Uterus (tissue), 4 donors: ENCODE data around the gene GRIK3. TPM values are rescaled to one million over a fixed set of nuclear protein-coding genes. Genes with fewer than 3 reads are reported as not detected.

Experiments
- DNase-seq, 2 donors: peaks; one replicate each; pipeline ENCODE4 v3.0.0-alpha.2; 2019 to 2020
- H3K27ac ChIP-seq, 2 donors: fragments of 200-600 bp; sonication (generic); 1 replicate in 1 of 2; 2 replicates in 1 of 2; pipeline ENCODE4 v1.5.1; 2016 to 2018
- H3K27me3 ChIP-seq, 2 donors: fragments of 200-600 bp; sonication (generic); one replicate each; pipeline ENCODE4 v1.5.1; 2018 to 2019; ENCODE audit warnings: control low read depth in 1 of 2
- H3K36me3 ChIP-seq, 2 donors: fragments of 200-600 bp; sonication (generic); one replicate each; pipeline ENCODE4 v1.5.1; 2019; ENCODE audit warnings: control low read depth in 1 of 2
- H3K4me1 ChIP-seq, 2 donors: fragments of 200-600 bp; sonication (generic); one replicate each; pipeline ENCODE4 v1.5.1; 2018 to 2019; ENCODE audit warnings: control low read depth in 1 of 2
- H3K4me3 ChIP-seq, 2 donors: fragments of 200-600 bp; sonication (generic); 1 replicate in 1 of 2; 2 replicates in 1 of 2; pipeline ENCODE4 v1.5.1; 2018 to 2019; ENCODE audit warnings: mild to moderate bottlenecking in 1 of 2
- H3K9me3 ChIP-seq, 2 donors: fragments of 200-600 bp; sonication (generic); one replicate each; pipeline ENCODE4 v1.5.1; 2019; ENCODE audit warnings: control low read depth in 1 of 2
- POLR2A ChIP-seq, 2 donors: fragments of 450-650 bp; IDR thresholded peaks; one replicate each; pipeline ENCODE4 v1.6.1; 2016; ENCODE audit warnings: antibody characterized with exemption in 2 of 2, mild to moderate bottlenecking in 1 of 2, moderate library complexity in 1 of 2
- intact Hi-C: fragments of 100-400 bp; cut with DNase I; formaldehyde crosslinking; loops from one replicate; pipeline ENCODE4 v1.15.1; 2023; ENCODE audit warnings: low total_unique reads
- total RNA-seq, 4 donors: library from RNA; depleted of rRNA in 3 of 4; stranded (reverse); fragments of >200 nt in 3 of 4; gene quantifications; one replicate each; pipeline versions ENCODE4 v1.1.0 to v1.2.4, GENCODE V29; 2014 to 2023
- TF ChIP-seq, protein P1 (sequence below), 4 experiments: fragments of 200-600 bp in 2 of 4; fragments of 450-650 bp in 2 of 4; sonication (generic) in 2 of 4; IDR thresholded peaks; one replicate each; pipeline ENCODE4 v1.5.1; 2016 to 2019; ENCODE audit warnings: antibody characterized with exemption in 4 of 4, mild to moderate bottlenecking in 2 of 4, moderate library complexity in 1 of 4
- donor health status: DM: yes; HTN: yes; CAD: no.

Gene GRIK3
- total RNA-seq, 4 donors from 2014 or later: 0.52 to 1.6 TPM; not detected in 2

DNA sequence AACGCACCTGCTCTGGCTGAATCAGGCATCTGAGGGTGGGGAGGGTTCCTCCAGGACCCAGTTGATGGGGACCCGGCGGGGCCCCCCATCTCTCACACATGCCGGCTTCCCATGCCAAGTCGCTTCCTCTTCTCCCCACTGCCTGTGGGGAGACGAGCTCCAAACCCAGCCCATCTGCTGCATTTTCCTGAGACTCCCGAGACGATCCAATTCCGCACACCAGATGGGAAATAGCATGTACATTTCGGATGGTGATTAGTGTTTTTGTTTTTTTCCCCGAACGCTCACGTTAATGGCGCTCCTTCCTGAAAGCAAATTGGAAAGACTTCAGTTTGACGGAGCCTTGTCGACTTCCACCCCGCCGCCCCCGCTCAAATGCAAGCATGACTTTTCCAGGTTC, 13.2 kb upstream of the GRIK3 start:
- no peak for TF ChIP-seq POLR2A (IDR thresholded peaks at IDR 0.05)
- TF ChIP-seq, protein P1, sequence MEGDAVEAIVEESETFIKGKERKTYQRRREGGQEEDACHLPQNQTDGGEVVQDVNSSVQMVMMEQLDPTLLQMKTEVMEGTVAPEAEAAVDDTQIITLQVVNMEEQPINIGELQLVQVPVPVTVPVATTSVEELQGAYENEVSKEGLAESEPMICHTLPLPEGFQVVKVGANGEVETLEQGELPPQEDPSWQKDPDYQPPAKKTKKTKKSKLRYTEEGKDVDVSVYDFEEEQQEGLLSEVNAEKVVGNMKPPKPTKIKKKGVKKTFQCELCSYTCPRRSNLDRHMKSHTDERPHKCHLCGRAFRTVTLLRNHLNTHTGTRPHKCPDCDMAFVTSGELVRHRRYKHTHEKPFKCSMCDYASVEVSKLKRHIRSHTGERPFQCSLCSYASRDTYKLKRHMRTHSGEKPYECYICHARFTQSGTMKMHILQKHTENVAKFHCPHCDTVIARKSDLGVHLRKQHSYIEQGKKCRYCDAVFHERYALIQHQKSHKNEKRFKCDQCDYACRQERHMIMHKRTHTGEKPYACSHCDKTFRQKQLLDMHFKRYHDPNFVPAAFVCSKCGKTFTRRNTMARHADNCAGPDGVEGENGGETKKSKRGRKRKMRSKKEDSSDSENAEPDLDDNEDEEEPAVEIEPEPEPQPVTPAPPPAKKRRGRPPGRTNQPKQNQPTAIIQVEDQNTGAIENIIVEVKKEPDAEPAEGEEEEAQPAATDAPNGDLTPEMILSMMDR (IDR thresholded peaks at IDR 0.05): no peak
- no peaks in the 10 kb centered on the region for H3K9me3 ChIP-seq
- no peak overlapping the region for H3K4me3 ChIP-seq
- H3K36me3 ChIP-seq: no peaks in the 10 kb centered on the region
- H3K4me1 ChIP-seq: no peaks in the 10 kb centered on the region
- no peaks in the 10 kb centered on the region for H3K27me3 ChIP-seq
- no peak overlapping the region for H3K27ac ChIP-seq
- intact Hi-C loops: no loop called here
- no peak for DNase-seq

DNA sequence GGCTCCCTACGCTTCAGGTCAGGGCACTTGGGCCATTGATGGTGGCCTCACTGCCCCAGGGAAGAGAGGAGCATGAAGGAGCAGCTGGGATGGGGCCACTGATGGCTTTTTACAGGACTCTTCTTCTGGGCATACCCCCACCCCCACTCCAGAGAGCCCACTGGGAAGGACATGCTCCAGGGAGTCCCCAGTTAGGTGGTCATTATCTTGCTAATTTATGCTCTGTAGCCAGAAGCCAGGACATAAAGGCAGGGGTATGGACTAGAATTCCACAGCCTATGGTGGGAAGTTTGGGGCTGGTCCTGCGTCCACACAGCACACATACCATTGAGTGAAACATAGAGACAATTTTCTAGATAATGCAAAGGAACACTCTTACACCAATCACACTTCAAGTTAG, 8.8 kb upstream of the GRIK3 start:
- intact Hi-C loops: no loop called here
- Histone ChIP-seq H3K27ac (no peak overlapping the region), H3K4me1 (no peaks in the 10 kb centered on the region), H3K9me3 (no peaks in the 10 kb centered on the region), H3K36me3 (no peaks in the 10 kb centered on the region), H3K27me3 (peaks cover 0 to 14% of the 10 kb centered on the region in 2 donors), H3K4me3 (no peak overlapping the region)
- no peak for TF ChIP-seq POLR2A (IDR thresholded peaks at IDR 0.05)
- TF ChIP-seq, protein P1 (IDR thresholded peaks at IDR 0.05): no peak
- DNase-seq: no peak

DNA sequence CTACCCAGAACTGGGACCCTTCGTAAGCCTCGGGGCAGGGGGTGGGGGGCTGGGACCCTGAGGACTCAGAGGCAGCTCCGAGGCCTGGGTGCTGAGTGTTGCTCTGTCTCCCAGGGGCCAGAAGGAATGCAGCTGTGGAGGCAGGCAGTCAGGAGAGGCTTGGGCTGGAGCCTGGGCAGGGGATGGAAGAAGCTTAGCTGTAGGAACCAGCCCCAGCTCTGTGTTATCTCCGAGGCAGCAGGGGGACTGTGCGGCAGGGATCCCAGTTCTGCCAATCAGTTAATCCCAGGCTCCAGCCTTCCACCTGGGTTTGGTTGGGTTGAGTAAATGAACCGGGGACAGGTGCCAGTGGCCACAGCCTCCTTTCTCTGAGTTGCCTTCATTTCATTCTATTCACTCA, 8.2 kb upstream of the GRIK3 start:
- intact Hi-C loops: no loop called here
- Histone ChIP-seq H3K9me3 (no peaks in the 10 kb centered on the region), H3K4me1 (no peaks in the 10 kb centered on the region), H3K27me3 (peaks cover 0 to 20% of the 10 kb centered on the region in 2 donors), H3K36me3 (no peaks in the 10 kb centered on the region), H3K4me3 (no peak overlapping the region), H3K27ac (no peak overlapping the region)
- no peak for DNase-seq
- TF ChIP-seq, protein P1 (IDR thresholded peaks at IDR 0.05): no peak
- no peak for TF ChIP-seq POLR2A (IDR thresholded peaks at IDR 0.05)

DNA sequence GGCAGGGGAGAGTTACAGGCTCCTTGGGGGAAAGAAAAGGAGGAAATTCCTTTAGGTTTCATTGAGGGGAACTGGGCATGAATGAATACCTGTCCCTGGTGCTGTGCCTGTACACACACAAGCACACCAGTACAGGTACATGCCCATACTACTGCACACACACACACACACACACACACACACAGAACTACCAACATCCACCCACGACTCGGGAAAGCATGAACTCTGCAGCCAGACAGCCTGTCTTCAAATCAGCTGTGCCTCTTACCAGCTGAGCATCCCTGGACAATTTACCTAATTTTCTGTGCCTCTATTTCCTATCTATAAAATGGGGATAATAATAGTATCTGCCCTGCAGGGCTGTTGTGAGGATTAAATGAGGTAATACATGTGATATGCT, 7.2 kb upstream of the GRIK3 start:
- Histone ChIP-seq H3K27ac (no peak overlapping the region), H3K4me1 (no peaks in the 10 kb centered on the region), H3K9me3 (no peaks in the 10 kb centered on the region), H3K36me3 (no peaks in the 10 kb centered on the region), H3K27me3 (peaks cover 0 to 21% of the 10 kb centered on the region in 2 donors), H3K4me3 (no peak overlapping the region)
- intact Hi-C loops: no loop called here
- DNase-seq: no peak
- no peak for TF ChIP-seq POLR2A (IDR thresholded peaks at IDR 0.05)
- TF ChIP-seq, protein P1 (IDR thresholded peaks at IDR 0.05): no peak

DNA sequence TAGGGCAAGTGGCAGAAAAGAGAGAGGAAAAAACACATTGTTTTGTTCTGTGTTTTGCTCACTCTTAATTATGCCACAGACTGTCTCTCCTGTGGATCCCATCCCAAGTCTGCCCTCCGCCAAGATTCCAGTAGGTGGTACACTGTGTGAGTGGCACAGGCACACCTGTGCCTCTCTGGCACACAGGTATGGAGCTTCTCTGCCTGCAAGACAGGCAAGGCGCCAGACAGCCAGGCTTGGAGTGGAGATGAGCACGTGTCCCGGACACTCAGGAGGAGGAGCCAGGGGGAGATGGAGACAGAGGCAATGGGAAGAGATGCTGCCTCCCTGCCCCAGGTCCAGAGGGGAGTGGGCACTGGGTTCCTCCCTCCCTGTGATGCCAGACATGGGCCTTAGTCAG, 6.5 kb upstream of the GRIK3 start:
- H3K27ac ChIP-seq: no peak overlapping the region

More for the DNA sequence above, 6.5 kb upstream of the GRIK3 start:
- no peaks in the 10 kb centered on the region for H3K9me3 ChIP-seq
- H3K27me3 ChIP-seq: peaks cover 0 to 21% of the 10 kb centered on the region in 2 donors
- intact Hi-C loops: no loop called here
- no peaks in the 10 kb centered on the region for H3K4me1 ChIP-seq
- H3K4me3 ChIP-seq: no peak overlapping the region
- TF ChIP-seq, protein P1 (IDR thresholded peaks at IDR 0.05): no peak
- no peak for TF ChIP-seq POLR2A (IDR thresholded peaks at IDR 0.05)
- no peaks in the 10 kb centered on the region for H3K36me3 ChIP-seq
- no peak for DNase-seq
